B cell (primary cell): ENCODE results near the gene LRP1.

ENCODE experiments used
- EZH2 ChIP-seq: IDR thresholded peaks from 2 replicates; pipeline ENCODE4 v1.6.1; 2012; ENCODE audit warnings: borderline replicate concordance, low read depth, mild to moderate bottlenecking, moderate library complexity, low read length; ENCODE audit not compliant: insufficient read depth, poor library complexity, severe bottlenecking
- TF ChIP-seq, protein P1 (sequence below): fragments of 200-600 bp; IDR thresholded peaks from one replicate; pipeline ENCODE4 v1.8.0; 2022; ENCODE audit warnings: antibody characterized with exemption, mild to moderate bottlenecking

GRCh38 chr12:57188090-57188425 is 59.8 kb downstream of the LRP1 start:
- TF ChIP-seq, protein P1, sequence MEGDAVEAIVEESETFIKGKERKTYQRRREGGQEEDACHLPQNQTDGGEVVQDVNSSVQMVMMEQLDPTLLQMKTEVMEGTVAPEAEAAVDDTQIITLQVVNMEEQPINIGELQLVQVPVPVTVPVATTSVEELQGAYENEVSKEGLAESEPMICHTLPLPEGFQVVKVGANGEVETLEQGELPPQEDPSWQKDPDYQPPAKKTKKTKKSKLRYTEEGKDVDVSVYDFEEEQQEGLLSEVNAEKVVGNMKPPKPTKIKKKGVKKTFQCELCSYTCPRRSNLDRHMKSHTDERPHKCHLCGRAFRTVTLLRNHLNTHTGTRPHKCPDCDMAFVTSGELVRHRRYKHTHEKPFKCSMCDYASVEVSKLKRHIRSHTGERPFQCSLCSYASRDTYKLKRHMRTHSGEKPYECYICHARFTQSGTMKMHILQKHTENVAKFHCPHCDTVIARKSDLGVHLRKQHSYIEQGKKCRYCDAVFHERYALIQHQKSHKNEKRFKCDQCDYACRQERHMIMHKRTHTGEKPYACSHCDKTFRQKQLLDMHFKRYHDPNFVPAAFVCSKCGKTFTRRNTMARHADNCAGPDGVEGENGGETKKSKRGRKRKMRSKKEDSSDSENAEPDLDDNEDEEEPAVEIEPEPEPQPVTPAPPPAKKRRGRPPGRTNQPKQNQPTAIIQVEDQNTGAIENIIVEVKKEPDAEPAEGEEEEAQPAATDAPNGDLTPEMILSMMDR, result no peak
- TF ChIP-seq EZH2, result no peak
